Measurements from ENCODE around the gene CRELD2.
A peak's percentile ranks its signal among the peaks of the same experiment; 100 is the strongest.

Gene CRELD2

GRCh38 chr22:49973018-49973961 is 54.9 kb downstream of the CRELD2 start (continued):
- TF ChIP-seq ZNF211 (tag by site-specific recombination; IDR thresholded peaks at IDR 0.05; ENCODE audit: low read depth) (peak; percentile 62; the same call in 1 of the 2 replicates), ZNF239 (tag by site-specific recombination; IDR thresholded peaks at IDR 0.05) (peak; percentile 77; the same call in 1 of the 2 replicates), ZNF580 (tag by site-specific recombination; IDR thresholded peaks at IDR 0.05) (peak; percentile 10), ZNF670 (tag by site-specific recombination; IDR thresholded peaks at IDR 0.05; ENCODE audit: low read depth) (0 out of 2 replicates have a peak, but pooled peaks have one; percentile 34), ZNF266 (tag by site-specific recombination; IDR thresholded peaks at IDR 0.05; ENCODE audit: low read depth) (peak; percentile 13; the same call in 1 of the 2 replicates), ZNF18 (tag by site-specific recombination; IDR thresholded peaks at IDR 0.05) (peak; percentile 97), ZSCAN4 (tag by site-specific recombination; IDR thresholded peaks at IDR 0.05) (0 out of 2 replicates have a peak, but pooled peaks have one; percentile 8), ZNF521 (tag by site-specific recombination; IDR thresholded peaks at IDR 0.05) (peak; percentile 82; the same call in 1 of the 2 replicates), ZNF112 (tag by site-specific recombination; IDR thresholded peaks at IDR 0.05) (0 out of 2 replicates have a peak, but pooled peaks have one; percentile 33), ZNF2 (tag by site-specific recombination; IDR thresholded peaks at IDR 0.05) (peak; percentile 26; the same call in 1 of the 2 replicates), WT1 (tag by site-specific recombination; IDR thresholded peaks at IDR 0.05) (0 out of 2 replicates have a peak, but pooled peaks have one; percentile 5), ZNF530 (tag by site-specific recombination; IDR thresholded peaks at IDR 0.05; ENCODE audit: low read depth) (no peak), ZNF148 (tag by site-specific recombination; IDR thresholded peaks at IDR 0.05; ENCODE audit: borderline replicate concordance) (0 out of 2 replicates have a peak, but pooled peaks have one; percentile 68), ZNF140 (tag by site-specific recombination; IDR thresholded peaks at IDR 0.05) (0 out of 2 replicates have a peak, but pooled peaks have one; percentile 2), HOXD13 (CRISPR knock-in tag; IDR thresholded peaks at IDR 0.05; ENCODE audit: borderline replicate concordance) (no peak), ZSCAN23 (tag by site-specific recombination; IDR thresholded peaks at IDR 0.05) (peak; percentile 41; the same call in 1 of the 2 replicates), ZBTB44 (tag by site-specific recombination; IDR thresholded peaks at IDR 0.05) (no peak), OSR2 (tag by site-specific recombination; IDR thresholded peaks at IDR 0.05) (peak; percentile 45; the same call in 1 of the 2 replicates), ZNF621 (tag by site-specific recombination; IDR thresholded peaks at IDR 0.05) (peak; percentile 40; the same call in 1 of the 2 replicates), ZNF571 (tag by site-specific recombination; IDR thresholded peaks at IDR 0.05) (peak; percentile 80; the same call in 1 of the 2 replicates), ZNF785 (tag by site-specific recombination; IDR thresholded peaks at IDR 0.05) (peak; percentile 56; the same call in 1 of the 2 replicates), ZNF223 (tag by site-specific recombination; IDR thresholded peaks at IDR 0.05) (no peak), ZSCAN5A (tag by site-specific recombination; IDR thresholded peaks at IDR 0.05) (0 out of 2 replicates have a peak, but pooled peaks have one; percentile 8), ZBTB1 (tag by site-specific recombination; IDR thresholded peaks at IDR 0.05) (peak; percentile 5; the same call in 1 of the 2 replicates), ZNF350 (tag by site-specific recombination; IDR thresholded peaks at IDR 0.05) (no peak), ZNF155 (tag by site-specific recombination; IDR thresholded peaks at IDR 0.05) (peak; percentile 20), AEBP2 (tag by site-specific recombination; IDR thresholded peaks at IDR 0.05; ENCODE audit: borderline replicate concordance) (peak; percentile 1; the same call in 1 of the 2 replicates)

Measured in HEK293 (cell line).